Kidney epithelial cell (primary cell): Measurements from ENCODE around the gene ZNF787. TPM values are rescaled to one million over a fixed set of nuclear protein-coding genes. Genes with fewer than 3 reads are reported as not detected.

Experiments used
- DNase-seq: peaks from one replicate; pipeline ENCODE4 v3.0.0-alpha.2; 2010; ENCODE audit warnings: low read depth
- H3K27me3 ChIP-seq: 2 replicates; pipeline ENCODE4 v1.6.0; 2011; ENCODE audit warnings: low read length; ENCODE audit not compliant: control insufficient read depth, insufficient read depth
- H3K36me3 ChIP-seq: 2 replicates; pipeline ENCODE4 v1.5.1; 2011; ENCODE audit warnings: low read length; ENCODE audit not compliant: control insufficient read depth, insufficient read depth
- H3K4me3 ChIP-seq: 2 replicates; pipeline ENCODE4 v1.5.1; 2011; ENCODE audit warnings: low read depth, mild to moderate bottlenecking, control low read depth, low read length
- total RNA-seq: library from RNA; depleted of rRNA; stranded (reverse); fragments of >200 nt; gene quantifications from 2 replicates; pipeline ENCODE4 v1.2.3, GENCODE V29; 2015
- TF ChIP-seq, protein P1 (sequence below): IDR thresholded peaks from 2 replicates; pipeline ENCODE4 v1.5.1; 2011; ENCODE audit warnings: mild to moderate bottlenecking, moderate library complexity, low read length, control low read depth, inconsistent platforms; ENCODE audit not compliant: insufficient read depth, poor library complexity, severe bottlenecking

The ZNF787 gene
- total RNA-seq, 1 donor from 2014 or later: 26.6 TPM

GRCh38 chr19:56104423-56104822 is 16.7 kb downstream of the ZNF787 start:
- Histone ChIP-seq H3K4me3 (no peak overlapping the region), H3K27me3 (no peaks in the 10 kb centered on the region), H3K36me3 (peaks cover 1% of the 10 kb centered on the region)
- TF ChIP-seq, protein P1, sequence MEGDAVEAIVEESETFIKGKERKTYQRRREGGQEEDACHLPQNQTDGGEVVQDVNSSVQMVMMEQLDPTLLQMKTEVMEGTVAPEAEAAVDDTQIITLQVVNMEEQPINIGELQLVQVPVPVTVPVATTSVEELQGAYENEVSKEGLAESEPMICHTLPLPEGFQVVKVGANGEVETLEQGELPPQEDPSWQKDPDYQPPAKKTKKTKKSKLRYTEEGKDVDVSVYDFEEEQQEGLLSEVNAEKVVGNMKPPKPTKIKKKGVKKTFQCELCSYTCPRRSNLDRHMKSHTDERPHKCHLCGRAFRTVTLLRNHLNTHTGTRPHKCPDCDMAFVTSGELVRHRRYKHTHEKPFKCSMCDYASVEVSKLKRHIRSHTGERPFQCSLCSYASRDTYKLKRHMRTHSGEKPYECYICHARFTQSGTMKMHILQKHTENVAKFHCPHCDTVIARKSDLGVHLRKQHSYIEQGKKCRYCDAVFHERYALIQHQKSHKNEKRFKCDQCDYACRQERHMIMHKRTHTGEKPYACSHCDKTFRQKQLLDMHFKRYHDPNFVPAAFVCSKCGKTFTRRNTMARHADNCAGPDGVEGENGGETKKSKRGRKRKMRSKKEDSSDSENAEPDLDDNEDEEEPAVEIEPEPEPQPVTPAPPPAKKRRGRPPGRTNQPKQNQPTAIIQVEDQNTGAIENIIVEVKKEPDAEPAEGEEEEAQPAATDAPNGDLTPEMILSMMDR: no peak
- no peak for DNase-seq

- DNase-seq: no peak
- no peak overlapping the region for H3K4me3 ChIP-seq
- peaks cover 1% of the 10 kb centered on the region for H3K36me3 ChIP-seq
- TF ChIP-seq, protein P1: no peak
- H3K27me3 ChIP-seq: no peaks in the 10 kb centered on the region
Observed at GRCh38 chr19:56103027-56103614, 18.0 kb downstream of the ZNF787 start.

DNA sequence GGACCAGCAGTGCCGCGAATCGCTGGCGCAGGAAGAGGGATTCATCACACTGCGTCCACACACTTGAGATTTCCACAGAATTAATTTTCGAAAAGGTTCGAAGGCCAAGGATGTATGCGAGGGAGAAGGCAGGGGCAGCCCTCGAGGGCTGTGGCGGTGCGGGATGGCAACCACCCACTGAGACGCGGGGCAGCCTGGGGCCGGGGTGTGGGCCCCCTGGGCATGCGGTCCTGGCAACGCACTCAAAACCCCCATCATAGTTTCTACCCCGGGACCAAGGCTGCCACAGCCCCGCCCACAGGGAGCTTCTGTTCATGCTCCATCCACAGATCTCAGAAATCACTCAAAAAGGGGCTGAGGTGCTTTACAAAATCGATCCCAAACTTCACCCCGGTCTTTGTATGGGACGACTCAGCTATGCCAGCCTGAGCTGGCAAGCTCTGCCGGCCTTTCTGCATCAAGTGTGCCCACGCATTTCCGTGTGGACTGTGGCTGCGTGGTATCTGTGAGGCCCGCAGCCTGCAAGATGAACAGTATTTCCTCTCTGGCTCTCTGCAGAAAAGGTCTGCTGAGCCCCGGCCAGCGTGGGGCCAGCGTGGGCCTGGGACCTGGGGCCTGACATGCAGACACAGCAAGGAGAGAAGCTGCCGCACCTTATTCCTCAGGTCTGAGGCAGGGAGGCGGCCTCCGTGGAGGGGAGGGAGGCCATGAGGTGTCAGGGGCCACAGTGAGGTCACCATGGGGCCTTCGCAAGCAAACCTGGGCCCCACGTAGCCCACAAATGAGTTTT is 19.2 kb downstream of the ZNF787 start:
- DNase-seq: no peak
- no peak overlapping the region for H3K4me3 ChIP-seq
- H3K27me3 ChIP-seq: no peaks in the 10 kb centered on the region
- peaks cover 1% of the 10 kb centered on the region for H3K36me3 ChIP-seq
- TF ChIP-seq, protein P1: no peak

DNA sequence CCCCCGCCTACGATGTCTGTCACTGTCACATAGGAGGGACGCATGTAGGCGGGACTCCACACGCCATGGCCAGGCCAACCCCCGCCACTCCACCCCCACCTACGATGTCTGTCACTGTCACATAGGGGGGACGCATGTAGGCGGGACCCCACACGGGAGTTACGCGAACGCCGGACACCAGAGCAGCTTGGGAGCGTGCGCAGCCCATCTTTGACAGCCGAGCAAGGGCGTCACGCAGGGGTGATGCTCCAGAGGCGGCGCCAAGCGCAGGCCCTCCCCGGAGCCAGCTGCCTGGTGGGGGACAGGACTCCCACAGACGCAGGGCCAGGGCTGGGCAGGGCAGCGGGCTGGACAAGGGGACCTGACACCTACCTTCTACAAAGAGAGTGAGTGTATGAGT is 20.0 kb downstream of the ZNF787 start:
- no peak for DNase-seq
- H3K27me3 ChIP-seq: no peaks in the 10 kb centered on the region
- TF ChIP-seq, protein P1: no peak
- H3K36me3 ChIP-seq: peaks cover 1% of the 10 kb centered on the region
- no peak overlapping the region for H3K4me3 ChIP-seq

- TF ChIP-seq, protein P1: no peak
- Histone ChIP-seq H3K27me3 (no peaks in the 10 kb centered on the region), H3K4me3 (no peak overlapping the region), H3K36me3 (peaks cover 1% of the 10 kb centered on the region)
- no peak for DNase-seq
Observed at GRCh38 chr19:56099638-56100539, 21.2 kb downstream of the ZNF787 start.
